Coronary artery (tissue), 2 donors: ENCODE data around the gene MICB.

Source experiments
- DNase-seq: peaks from one replicate; pipeline ENCODE4 v3.0.0-alpha.2; 2017; ENCODE audit warnings: low spot score
- H3K27ac ChIP-seq, 2 donors: fragments of 200-600 bp; sonication (generic); one replicate each; pipeline ENCODE4 v1.5.1; 2016 to 2019
- H3K4me3 ChIP-seq: fragments of 200-600 bp; sonication (generic); 2 replicates; pipeline ENCODE4 v1.5.1; 2016; ENCODE audit warnings: mild to moderate bottlenecking, moderate library complexity
- CTCF ChIP-seq: fragments of 200-600 bp; sonication (generic); IDR thresholded peaks from one replicate; pipeline ENCODE4 v1.5.1; 2019; ENCODE audit warnings: antibody characterized with exemption

MICB gene

GRCh38 chr6:31476515-31477139 is 21.3 kb upstream of the MICB start:
- Histone ChIP-seq H3K4me3 (no peak overlapping the region), H3K27ac (no peak overlapping the region)
- DNase-seq, result no peak
- TF ChIP-seq CTCF, result no peak

GRCh38 chr6:31477521-31477920 is 20.4 kb upstream of the MICB start:
- no peak for TF ChIP-seq CTCF
- Histone ChIP-seq H3K4me3 (no peak overlapping the region), H3K27ac (no peak overlapping the region)
- no peak for DNase-seq

DNA sequence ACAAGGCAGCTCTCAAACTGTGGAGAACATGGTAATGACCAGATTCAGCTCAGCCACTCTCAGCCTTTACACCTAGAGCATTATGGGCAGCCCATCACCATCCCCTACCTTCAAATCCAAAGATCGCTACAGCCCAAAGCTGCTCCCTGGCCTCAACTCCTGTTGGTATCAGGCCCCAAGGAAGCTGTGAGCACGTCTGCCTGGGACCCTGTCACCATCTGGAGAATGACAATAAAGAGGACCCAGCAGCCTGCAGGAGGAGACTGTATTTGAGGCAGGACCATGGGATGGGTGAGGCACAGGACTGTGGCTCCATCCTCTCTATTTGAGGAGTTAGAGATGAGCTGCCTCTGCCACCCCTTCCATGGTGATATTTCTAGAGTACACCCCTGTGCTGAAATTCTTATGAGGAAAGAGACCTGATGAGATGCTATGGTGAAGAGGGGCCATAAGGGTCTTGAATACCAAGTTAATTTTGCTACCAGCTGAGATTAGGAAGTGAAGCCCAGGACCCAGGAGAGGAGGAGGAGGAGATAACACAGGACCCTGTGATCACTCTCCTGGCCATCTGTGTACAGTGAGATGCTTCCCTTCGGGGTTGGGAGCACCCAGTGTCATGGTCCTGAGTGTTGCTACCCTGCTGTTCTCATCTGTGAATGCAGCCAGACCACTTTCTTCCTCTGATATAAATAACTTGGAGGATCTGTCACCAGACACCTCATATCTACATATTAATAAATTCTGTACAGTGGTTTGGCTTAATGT is 19.6 kb upstream of the MICB start:
- DNase-seq, result no peak

GRCh38 chr6:31479151-31479932 is 18.6 kb upstream of the MICB start:
- TF ChIP-seq CTCF, result no peak
- H3K27ac ChIP-seq, result no peak overlapping the region
- DNase-seq, result no peak
- no peak overlapping the region for H3K4me3 ChIP-seq

More for the DNA sequence above, 19.6 kb upstream of the MICB start:
- no peak overlapping the region for H3K27ac ChIP-seq
- TF ChIP-seq CTCF, result no peak
- no peak overlapping the region for H3K4me3 ChIP-seq

DNA sequence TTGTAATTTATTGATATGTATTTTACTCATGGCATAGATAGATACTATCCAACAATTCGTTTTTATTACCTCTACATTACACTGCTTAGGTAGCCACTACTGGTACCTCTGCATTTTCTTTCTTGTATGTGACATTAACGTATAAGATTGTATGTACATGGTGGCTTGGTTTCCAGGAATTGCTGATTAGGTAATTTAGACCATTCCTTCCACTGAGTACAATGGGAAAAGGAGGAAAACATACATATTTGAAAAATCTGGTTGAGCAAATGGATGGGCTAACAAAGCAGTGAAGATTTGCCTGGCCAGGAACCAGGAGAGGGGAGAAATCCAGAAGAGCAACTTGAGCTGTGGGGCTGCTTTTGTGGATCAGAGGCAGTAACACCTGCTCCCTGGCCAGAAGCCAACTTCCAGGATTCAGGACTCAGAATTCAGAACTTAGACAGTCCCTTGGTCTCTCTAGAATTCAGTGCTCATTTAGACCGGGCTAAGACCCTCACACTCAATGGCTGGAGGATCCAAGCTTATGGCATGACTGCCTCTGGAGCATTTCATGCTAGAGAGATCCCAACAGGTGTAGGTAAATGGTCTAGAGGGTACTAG is 17.9 kb upstream of the MICB start:
- Histone ChIP-seq H3K27ac (no peak overlapping the region), H3K4me3 (no peak overlapping the region)
- no peak for DNase-seq
- no peak for TF ChIP-seq CTCF

DNA sequence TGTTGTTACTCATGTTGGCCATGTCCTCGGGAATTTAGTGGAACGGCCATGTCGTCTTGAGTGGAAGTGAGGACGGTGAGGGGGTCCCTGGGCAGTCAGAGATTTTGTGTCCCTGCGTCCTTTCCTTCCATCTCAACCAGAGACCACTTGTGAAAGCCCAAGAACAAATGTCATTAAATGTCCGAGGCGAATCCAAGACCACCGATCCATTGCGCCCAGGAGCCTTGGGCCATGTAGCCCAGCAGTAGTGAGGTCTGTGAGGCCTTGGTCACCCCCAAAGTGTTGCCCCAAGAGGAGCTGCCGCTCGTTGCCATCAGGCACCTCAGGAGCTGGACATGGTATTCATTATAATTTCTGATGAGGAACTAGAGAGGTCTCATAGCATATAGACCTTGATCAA is 17.4 kb upstream of the MICB start:
- no peak overlapping the region for H3K27ac ChIP-seq
- no peak for TF ChIP-seq CTCF
- DNase-seq, result no peak
- H3K4me3 ChIP-seq, result no peak overlapping the region
